NCI-H1694 (cell line): ENCODE measurements around the gene ZNF212.

ENCODE experiments used
- DNase-seq: peaks from one replicate; lab custom pipeline; 2025; lab: John Stamatoyannopoulos, UW

Gene ZNF212

GRCh38 chr7:149239345-149240143, at the start of gene ZNF212:
TSS of gene ZNF212 (plus strand) at chr7:149239651. CDS start at chr7:149239779, 128 bp downstream.
- DNase-seq = peak; percentile 73

DNA sequence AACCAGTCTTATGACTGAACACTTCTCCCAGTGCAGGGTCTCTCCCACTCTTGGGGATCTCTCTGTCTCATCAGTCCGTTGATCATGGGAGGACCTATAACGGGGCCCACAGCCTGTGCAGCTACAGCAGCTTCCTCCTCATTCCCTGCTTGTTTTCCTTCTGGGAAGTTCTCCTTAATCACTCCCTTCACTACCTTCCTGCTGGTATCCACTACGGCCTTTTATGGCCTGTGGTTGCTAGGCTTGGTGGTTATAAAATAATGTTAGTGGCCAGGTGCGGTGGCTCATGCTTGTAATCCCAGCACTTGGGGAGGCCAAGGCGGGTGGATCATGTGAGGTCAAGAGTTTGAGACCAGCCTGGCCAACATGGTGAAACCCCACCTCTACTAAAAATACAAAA, 47.6 kb upstream of the ZNF212 start:
- no peak for DNase-seq

DNA sequence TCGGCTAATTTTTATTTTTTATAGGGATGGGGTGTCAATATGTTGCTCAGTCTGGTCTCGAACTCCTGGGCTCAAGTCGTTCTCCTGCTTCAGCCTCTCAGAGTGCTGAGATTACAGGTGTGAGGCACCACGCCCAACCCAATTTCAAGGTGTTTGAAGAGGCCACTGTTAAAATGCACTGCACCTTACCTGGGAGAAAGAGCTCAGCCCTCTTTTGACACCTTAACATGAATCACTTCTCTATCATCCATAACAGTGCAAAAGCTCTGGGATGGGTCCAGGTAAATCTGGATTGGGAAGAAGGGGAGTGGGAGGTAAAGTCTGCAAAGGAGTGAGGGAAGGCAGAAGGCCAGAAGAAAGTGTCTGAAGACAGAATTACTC, 44.7 kb upstream of the ZNF212 start:
- DNase-seq = no peak

DNA sequence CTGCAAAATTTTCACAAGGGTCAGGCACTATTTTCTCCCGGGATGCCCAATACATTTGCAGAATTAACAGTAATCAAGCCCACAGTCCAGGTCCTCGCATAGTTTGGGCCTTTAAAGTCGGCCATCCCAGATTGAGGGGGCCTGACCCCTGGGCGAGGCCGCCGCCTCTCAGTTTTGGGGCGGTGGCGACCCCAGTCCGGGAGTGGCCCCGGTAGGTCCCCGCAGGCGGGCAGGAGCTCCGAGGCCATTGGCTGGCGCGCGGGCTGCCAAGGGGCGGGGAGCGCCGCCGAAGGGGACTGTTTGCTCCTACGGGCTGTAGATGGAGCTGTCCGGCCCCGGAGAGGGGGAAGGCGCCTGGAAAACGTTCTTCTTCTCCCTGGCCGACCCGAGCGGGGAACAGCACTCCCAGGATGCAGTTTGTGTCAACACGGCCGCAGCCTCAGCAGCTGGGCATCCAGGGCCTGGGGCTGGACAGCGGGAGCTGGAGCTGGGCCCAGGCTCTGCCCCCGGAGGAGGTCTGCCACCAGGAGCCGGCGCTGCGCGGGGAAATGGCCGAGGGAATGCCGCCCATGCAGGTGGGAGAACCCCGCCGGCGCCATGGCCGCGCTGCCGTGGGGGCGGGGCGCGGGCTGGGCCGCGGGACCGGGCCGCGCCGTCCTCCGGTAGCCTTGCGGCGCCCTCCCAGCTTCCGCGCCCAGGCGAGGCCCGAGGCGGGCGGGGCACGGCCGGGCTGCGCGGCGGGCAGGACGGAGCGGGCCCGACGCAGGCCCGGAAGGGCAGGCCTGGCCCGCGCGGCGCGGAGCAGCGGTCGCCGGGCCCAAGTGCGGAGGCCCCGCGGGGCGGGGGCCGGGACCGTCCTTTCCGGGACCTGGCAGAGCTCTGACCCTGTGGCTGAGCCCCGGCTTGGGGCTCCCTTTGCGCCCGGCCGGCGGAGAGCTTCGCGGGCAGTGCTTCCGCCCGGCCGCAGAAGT, 44.0 kb upstream of the ZNF212 start, which contains the start of gene ZNF282:
Gene ZNF282, plus strand, starts transcription at position 367 of the 971 bp plus-strand sequence. Its CDS starts 44 bp downstream, at position 411.
- peak; percentile 78 for DNase-seq

- DNase-seq = no peak
Measured at GRCh38 chr7:149196151-149196704, 43.2 kb upstream of the ZNF212 start.

GRCh38 chr7:149196705-149197171, 42.7 kb upstream of the ZNF212 start:
- DNase-seq = no peak

- DNase-seq = no peak
Measured at GRCh38 chr7:149197675-149198074, 41.8 kb upstream of the ZNF212 start.

DNA sequence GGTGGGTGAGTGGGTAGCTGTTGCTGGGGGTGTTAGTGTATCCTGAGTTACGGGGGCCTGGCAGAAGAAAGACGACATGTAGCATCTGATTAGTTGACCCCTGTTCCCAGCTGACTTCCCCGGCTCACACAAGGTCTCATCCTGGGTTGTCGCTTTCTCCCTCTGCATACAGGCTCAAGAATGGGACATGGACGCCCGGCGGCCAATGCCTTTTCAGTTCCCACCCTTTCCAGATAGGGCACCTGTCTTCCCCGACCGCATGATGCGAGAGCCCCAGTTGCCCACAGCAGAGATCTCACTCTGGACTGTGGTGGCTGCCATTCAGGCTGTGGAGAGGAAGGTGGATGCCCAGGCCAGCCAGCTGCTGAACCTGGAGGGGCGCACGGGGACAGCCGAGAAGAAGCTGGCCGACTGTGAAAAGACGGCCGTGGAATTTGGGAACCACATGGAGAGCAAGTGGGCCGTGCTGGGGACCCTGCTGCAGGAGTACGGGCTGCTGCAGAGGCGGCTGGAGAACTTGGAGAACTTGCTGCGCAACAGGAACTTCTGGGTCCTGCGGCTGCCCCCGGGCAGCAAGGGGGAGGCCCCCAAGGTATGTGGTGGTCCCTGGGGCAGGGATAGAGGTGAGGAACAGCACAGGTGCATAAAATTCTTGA, 41.2 kb upstream of the ZNF212 start:
- DNase-seq = no peak

DNA sequence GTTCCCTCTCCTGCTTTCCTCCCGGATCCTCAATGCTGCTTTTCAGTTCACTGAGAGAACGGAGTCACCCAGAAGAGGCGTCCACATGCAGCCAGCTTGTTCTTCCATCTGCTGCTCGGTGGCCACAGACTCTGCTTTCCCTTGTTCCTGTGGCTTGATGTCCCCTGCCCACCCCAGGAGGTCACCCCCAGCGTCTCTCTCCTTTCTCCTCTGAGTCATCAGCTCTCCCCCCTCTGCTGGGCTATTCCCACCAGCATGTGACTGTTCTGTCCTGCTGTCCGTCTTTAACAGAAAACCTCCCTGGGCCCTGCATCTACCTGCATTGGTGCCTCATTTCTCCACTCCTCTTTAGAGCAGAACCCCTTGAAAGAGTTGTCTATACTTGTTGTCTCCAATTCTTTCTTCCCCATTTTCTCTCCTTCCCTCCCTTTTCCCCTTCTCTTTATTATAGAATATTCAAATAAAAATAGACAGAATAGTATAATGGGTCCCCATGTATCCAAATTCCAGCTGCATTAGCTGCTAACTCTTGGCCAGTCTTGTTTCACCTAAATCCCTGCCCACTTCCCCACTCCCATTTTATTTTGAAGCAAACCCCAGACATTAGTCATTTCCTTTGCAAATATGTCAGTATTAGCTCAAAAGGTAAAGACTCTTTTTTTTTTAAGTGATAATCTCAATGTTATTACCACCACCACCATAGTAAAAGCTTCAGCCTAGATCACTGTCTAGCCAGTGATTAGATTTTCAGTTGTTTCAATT, 40.0 kb upstream of the ZNF212 start:
- DNase-seq = no peak

GRCh38 chr7:149202831-149203231, 36.6 kb upstream of the ZNF212 start:
- no peak for DNase-seq

GRCh38 chr7:149205690-149206381, 33.6 kb upstream of the ZNF212 start:
- no peak for DNase-seq

DNA sequence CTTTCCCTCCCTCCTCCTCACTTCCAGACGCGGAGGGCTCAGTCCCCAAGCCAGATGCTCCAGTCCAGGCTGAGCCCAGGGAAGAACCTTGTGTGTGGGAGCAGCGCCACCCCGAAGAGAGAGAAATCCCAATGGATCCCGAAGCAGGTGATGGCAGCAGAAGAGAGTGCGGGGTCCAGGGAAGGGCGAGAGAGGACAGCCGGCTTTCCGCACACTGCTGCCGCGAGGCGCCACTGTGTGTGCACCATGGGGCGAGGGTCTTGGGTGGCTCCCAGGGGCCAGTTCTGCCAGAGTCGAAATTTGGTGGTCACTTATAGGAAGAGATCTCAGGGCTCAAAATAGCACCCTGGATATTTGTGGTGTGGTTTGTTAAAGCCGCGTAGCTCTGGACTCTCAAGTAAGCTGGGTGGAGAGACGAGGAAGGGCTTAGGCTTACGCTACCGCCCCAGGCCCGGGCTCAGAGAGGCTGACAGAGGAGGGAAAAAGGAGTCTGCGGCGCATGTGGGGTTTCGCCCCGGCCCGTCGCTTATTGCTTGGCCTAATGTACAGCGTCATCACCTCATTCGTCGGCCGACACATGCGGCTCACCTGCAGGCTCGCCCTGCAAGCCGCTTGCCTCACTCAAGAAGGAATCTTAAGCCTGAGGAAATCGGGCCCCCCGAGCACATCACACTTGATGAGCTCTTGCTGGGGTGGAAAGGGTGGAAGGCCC, 32.0 kb upstream of the ZNF212 start:
- DNase-seq = no peak

- peak; percentile 33 for DNase-seq
Measured at GRCh38 chr7:149209518-149210269, 29.8 kb upstream of the ZNF212 start.

DNA sequence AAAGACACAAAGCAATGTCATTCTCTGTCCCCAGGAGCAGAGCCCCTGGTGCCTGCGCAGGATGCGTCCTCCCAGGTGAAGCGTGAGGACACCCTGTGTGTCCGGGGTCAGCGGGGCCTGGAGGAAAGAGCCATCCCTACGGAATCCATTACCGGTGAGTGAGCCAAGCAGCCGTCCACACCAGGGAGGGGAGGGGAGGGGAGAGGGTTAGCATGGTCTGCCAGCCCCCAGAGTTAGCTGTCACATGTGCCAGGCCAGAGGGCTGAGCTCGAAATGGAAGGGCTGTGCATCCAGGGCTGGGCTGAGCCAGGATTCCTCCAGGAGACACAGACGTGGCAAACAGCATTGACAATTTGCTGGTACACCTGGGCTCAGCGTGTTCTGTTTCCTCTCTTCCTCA, 28.9 kb upstream of the ZNF212 start:
- DNase-seq = no peak

DNA sequence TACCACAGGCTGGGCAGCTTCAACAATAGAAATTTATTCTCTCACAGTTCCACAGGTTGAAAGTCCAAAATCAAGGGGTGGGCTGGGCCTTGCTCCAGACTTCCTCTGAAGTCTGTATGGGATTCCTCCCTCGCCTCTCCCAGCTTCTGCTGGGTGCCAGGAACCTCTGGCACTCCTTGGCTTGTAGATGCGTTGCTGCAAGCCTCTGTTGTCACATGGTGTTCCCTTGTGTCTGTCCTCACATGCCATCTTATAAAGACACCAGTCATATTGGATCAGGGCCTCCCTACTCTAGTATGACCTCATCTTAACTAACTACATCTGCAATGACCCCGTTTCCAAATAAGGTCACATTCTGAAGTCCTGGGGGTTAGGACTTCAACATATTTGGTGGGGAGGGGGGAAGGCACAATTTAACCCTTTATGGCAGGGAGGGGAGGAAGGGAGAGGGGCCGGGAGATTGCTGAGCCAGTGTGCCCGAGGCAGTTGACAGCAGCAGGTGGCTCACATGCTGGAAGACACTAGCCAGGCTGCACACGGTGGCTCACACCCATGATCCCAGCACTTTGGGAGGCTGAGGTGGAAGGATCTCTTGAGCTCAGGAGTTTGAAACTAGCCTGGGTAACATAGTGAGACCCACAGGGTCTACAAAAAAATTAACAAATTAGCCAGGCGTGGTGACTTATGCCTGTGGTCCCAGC, 25.3 kb upstream of the ZNF212 start:
- DNase-seq = no peak

DNA sequence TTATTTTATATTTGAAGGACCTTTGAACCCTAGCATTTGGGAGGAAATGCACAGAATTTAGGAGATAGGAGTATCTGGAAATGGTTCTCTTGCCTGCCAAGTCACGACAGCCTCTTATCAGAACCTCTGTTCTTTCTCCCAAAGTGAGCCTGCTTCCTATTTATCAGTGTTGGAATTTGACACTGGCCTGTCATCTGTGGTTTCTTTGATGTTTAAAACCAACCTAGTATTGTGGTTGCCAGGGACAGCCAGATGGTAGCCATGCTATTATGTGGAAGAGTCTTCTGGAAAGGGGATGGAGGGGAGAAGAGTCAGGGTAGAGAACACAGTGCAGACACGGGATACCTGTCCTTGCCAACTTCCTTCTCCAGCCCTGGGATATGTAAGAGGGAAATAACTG, 23.0 kb upstream of the ZNF212 start:
- DNase-seq = no peak

GRCh38 chr7:149217570-149217969, 21.9 kb upstream of the ZNF212 start:
- no peak for DNase-seq
